OCI-LY1 (cell line): ENCODE measurements around the gene ATP8B3.

Source experiments
- H2AFZ ChIP-seq: fragments of 200-600 bp; sonication (generic), shearing (Covaris generic); 2 replicates; pipeline ENCODE4 v1.6.0; 2014; ENCODE audit warnings: antibody characterized with exemption, mild to moderate bottlenecking, low read length
- H3F3A ChIP-seq: fragments of 200-600 bp; sonication (generic), shearing (Covaris generic); 2 replicates; pipeline ENCODE4 v1.6.0; 2014; ENCODE audit warnings: mild to moderate bottlenecking, antibody characterized with exemption, low read length, moderate library complexity; ENCODE audit not compliant: insufficient read depth
- H3K27ac ChIP-seq: fragments of 200-600 bp; sonication (generic); 2 replicates; pipeline ENCODE4 v1.5.1; 2014; ENCODE audit warnings: low read length, mixed run types, mild to moderate bottlenecking, low read depth; ENCODE audit not compliant: poor library complexity, severe bottlenecking
- H3K27me3 ChIP-seq: fragments of 200-600 bp; sonication (generic); 2 replicates; pipeline ENCODE4 v1.6.0; 2014; ENCODE audit warnings: antibody characterized with exemption, mild to moderate bottlenecking, low read length, moderate library complexity; ENCODE audit not compliant: insufficient read depth
- H3K36me3 ChIP-seq: fragments of 200-600 bp; sonication (generic); 2 replicates; pipeline ENCODE4 v1.6.1; 2014; ENCODE audit warnings: mild to moderate bottlenecking, antibody characterized with exemption, low read length, moderate library complexity, mixed read lengths; ENCODE audit not compliant: insufficient read depth
- H3K4me1 ChIP-seq: fragments of 200-600 bp; sonication (generic); 2 replicates; pipeline ENCODE4 v1.5.1; 2014; ENCODE audit warnings: mild to moderate bottlenecking, low read length, moderate library complexity; ENCODE audit not compliant: insufficient read depth, severe bottlenecking
- H3K4me2 ChIP-seq: fragments of 200-600 bp; sonication (generic), shearing (Covaris generic); 2 replicates; pipeline ENCODE4 v1.6.1; 2014; ENCODE audit warnings: low read length
- H3K4me3 ChIP-seq: fragments of 200-600 bp; sonication (generic); 2 replicates; pipeline ENCODE4 v1.5.1; 2014; ENCODE audit warnings: low read length, low read depth, mild to moderate bottlenecking, mixed read lengths; ENCODE audit not compliant: poor library complexity, severe bottlenecking
- H3K79me2 ChIP-seq: fragments of 200-600 bp; shearing (Covaris generic); 2 replicates; pipeline ENCODE4 v1.6.1; 2016; ENCODE audit warnings: mixed run types, low read length, mixed read lengths; ENCODE audit not compliant: insufficient read depth
- H3K9ac ChIP-seq: fragments of 200-600 bp; sonication (generic), shearing (Covaris generic); 2 replicates; pipeline ENCODE4 v1.6.1; 2014; ENCODE audit warnings: mild to moderate bottlenecking, low read length, mixed read lengths
- H3K9me2 ChIP-seq: fragments of 200-600 bp; sonication (generic), shearing (Covaris generic); 2 replicates; pipeline ENCODE4 v1.6.1; 2014; ENCODE audit warnings: low read depth, mild to moderate bottlenecking, low read length, mixed read lengths
- H3K9me3 ChIP-seq: fragments of 200-600 bp; shearing (Covaris generic); 2 replicates; pipeline ENCODE4 v1.6.1; 2014; ENCODE audit warnings: low read length, mixed read lengths
- H4K20me1 ChIP-seq: fragments of 200-600 bp; sonication (generic), shearing (Covaris generic); 2 replicates; pipeline ENCODE4 v1.6.0; 2016; ENCODE audit warnings: mild to moderate bottlenecking, low read length; ENCODE audit not compliant: insufficient read depth
- EZH2 ChIP-seq: fragments of 200-600 bp; sonication (generic), shearing (Covaris generic); IDR thresholded peaks from 2 replicates; pipeline ENCODE4 v1.8.0; 2017; ENCODE audit warnings: borderline replicate concordance, mixed run types, mild to moderate bottlenecking, antibody characterized with exemption, low read length, moderate library complexity, mixed read lengths
- TF ChIP-seq, protein P1 (sequence below): fragments of 200-600 bp; sonication (generic), shearing (Covaris generic); IDR thresholded peaks from 2 replicates; pipeline ENCODE4 v1.5.1; 2017; ENCODE audit warnings: mild to moderate bottlenecking, antibody characterized with exemption, low read length, moderate library complexity, mixed read lengths

ATP8B3 gene

DNA sequence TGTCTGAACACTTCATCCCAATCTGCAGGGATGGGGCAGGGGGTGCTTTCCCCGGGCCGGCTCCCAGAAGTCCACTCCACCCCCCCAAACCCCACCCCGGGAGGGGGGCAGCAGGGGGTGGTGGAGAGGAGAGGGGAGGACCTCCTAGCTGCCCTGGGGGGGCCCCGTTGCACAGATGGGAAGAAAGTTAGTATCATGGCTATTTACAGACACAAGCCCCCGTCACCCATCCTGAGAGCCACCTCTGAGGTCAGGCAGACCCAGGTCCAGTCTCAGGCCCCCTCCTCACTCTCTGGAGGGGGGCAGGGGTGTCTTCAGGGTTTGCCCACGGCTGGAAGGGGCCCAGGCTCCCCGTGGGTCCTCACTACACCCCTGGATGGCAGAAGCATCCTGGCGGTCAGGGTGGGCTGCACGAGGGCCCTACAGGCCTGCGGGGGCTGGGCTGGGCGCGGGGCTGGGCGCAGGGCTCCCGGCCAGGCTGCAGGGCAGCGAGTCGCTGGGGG is 42.0 kb upstream of the ATP8B3 start:
- Histone ChIP-seq H3K4me1 (peaks cover 65% of the 10 kb centered on the region), H3K27ac (no peak overlapping the region), H3K27me3 (no peaks in the 10 kb centered on the region), H3K9me3 (no peaks in the 10 kb centered on the region), H4K20me1 (no peaks in the 10 kb centered on the region), H3K4me3 (no peak overlapping the region), H3K9ac (no peak overlapping the region), H3K9me2 (no peaks in the 10 kb centered on the region), H3K36me3 (no peaks in the 10 kb centered on the region), H3K79me2 (no peaks in the 10 kb centered on the region), H3K4me2 (no peak overlapping the region), H3F3A (no peaks in the 10 kb centered on the region), H2AFZ (no peak overlapping the region)
- no peak for TF ChIP-seq EZH2
- TF ChIP-seq, protein P1, sequence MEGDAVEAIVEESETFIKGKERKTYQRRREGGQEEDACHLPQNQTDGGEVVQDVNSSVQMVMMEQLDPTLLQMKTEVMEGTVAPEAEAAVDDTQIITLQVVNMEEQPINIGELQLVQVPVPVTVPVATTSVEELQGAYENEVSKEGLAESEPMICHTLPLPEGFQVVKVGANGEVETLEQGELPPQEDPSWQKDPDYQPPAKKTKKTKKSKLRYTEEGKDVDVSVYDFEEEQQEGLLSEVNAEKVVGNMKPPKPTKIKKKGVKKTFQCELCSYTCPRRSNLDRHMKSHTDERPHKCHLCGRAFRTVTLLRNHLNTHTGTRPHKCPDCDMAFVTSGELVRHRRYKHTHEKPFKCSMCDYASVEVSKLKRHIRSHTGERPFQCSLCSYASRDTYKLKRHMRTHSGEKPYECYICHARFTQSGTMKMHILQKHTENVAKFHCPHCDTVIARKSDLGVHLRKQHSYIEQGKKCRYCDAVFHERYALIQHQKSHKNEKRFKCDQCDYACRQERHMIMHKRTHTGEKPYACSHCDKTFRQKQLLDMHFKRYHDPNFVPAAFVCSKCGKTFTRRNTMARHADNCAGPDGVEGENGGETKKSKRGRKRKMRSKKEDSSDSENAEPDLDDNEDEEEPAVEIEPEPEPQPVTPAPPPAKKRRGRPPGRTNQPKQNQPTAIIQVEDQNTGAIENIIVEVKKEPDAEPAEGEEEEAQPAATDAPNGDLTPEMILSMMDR: no peak

DNA sequence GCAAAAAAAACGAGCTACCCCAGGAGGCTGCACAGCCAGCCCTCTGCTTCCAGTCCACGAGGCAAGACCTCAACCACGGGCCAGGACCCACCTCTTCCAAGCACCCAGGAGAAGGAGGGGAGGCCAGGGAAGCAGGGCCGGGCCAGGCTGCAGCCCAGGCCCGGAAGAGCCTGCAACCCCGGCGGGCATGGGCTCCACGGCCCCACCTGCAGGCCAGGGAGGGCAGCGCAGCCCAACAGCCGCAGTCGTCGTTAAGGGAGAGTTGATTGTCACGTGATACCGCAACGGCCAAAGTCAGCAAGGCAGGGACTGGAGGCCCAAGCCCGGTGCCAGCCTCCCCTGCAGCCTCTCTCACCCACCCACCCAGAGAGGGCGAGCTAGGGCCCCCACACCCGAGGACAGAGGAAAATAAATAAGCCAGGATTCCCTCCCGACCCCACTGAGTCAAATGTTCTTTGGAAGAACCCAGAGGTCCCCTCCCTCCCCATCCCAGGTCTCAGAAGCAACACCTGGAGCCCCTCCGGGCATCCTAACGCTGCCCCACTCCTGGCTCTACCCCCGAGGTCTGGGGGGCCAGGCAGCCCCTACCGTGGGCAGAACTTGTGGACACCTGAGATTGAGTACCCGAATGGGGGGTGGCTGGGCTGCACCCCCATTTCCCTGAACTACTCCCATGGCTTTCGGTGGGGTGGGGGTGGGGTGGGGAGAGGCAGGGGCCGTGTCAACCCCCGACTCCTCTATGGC is 41.4 kb upstream of the ATP8B3 start:
- H3K9me3 ChIP-seq: no peaks in the 10 kb centered on the region
- H3F3A ChIP-seq: no peaks in the 10 kb centered on the region
- no peaks in the 10 kb centered on the region for H4K20me1 ChIP-seq
- H3K27me3 ChIP-seq: no peaks in the 10 kb centered on the region
- H3K9ac ChIP-seq: peak overlapping the region; percentile 23; the same call in 1 of the 2 replicates
- no peak overlapping the region for H3K4me3 ChIP-seq
- no peaks in the 10 kb centered on the region for H3K36me3 ChIP-seq
- no peaks in the 10 kb centered on the region for H3K79me2 ChIP-seq
- TF ChIP-seq EZH2: no peak
- TF ChIP-seq, protein P1: peak; percentile 88
- peaks cover 62% of the 10 kb centered on the region for H3K4me1 ChIP-seq
- H2AFZ ChIP-seq: no peak overlapping the region
- H3K27ac ChIP-seq: peak overlapping the region; percentile 27
- H3K4me2 ChIP-seq: peak overlapping the region; percentile 13; the same call in 1 of the 2 replicates
- no peaks in the 10 kb centered on the region for H3K9me2 ChIP-seq

DNA sequence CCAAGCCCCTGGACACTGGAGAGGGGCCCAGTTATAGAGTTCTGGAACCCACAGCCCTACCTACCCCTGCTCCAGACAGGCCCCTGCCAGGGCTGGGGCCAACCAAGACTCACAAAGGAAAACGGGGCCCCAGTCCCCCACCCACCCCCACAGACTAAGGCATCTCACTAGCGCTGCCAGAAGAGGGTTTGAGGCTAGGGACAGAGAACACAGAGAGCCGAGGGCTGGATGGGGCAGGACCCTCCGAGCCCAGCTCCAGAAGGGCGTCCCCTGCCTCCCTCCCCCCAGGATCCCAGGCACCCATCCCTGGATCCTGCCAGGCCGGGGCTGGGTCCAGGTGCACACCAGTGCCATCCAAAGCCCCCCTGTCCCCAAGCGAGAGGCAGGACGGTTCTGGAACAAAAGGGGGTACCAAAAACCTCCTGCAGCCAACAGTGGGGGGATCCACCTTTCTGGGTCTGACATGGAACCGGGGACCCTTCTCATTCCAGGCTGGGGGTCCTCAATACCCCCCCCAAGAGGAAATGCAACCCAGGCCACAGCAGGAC is 40.6 kb upstream of the ATP8B3 start:
- peaks cover 60% of the 10 kb centered on the region for H3K4me1 ChIP-seq
- no peak overlapping the region for H3K4me3 ChIP-seq
- H4K20me1 ChIP-seq: no peaks in the 10 kb centered on the region
- no peak overlapping the region for H2AFZ ChIP-seq
- TF ChIP-seq EZH2: no peak
- TF ChIP-seq, protein P1: no peak
- peak overlapping the region; percentile 45; the same call in 1 of the 2 replicates for H3K4me2 ChIP-seq
- H3K9me3 ChIP-seq: no peaks in the 10 kb centered on the region
- no peaks in the 10 kb centered on the region for H3F3A ChIP-seq
- H3K36me3 ChIP-seq: no peaks in the 10 kb centered on the region
- H3K79me2 ChIP-seq: peaks cover 4% of the 10 kb centered on the region
- no peaks in the 10 kb centered on the region for H3K27me3 ChIP-seq
- H3K9me2 ChIP-seq: no peaks in the 10 kb centered on the region
- peak overlapping the region; percentile 11 for H3K27ac ChIP-seq
- peak overlapping the region; percentile 23; the same call in 1 of the 2 replicates for H3K9ac ChIP-seq
